ENCODE results near the gene POLR2H.

Gene POLR2H

GRCh38 chr3:184389935-184390528, 28.5 kb downstream of the POLR2H start:
- no peak for DNase-seq

- DNase-seq: no peak
Measured at GRCh38 chr3:184391266-184391665, 29.8 kb downstream of the POLR2H start.

- DNase-seq: no peak
Measured at GRCh38 chr3:184395320-184395660, 33.8 kb downstream of the POLR2H start.

- DNase-seq: no peak
Measured at GRCh38 chr3:184399410-184399809, 37.9 kb downstream of the POLR2H start.

GRCh38 chr3:184405075-184406030, 43.8 kb downstream of the POLR2H start:
- DNase-seq: no peak

- DNase-seq: no peak
Measured at GRCh38 chr3:184409331-184409926, 47.9 kb downstream of the POLR2H start.

- no peak for DNase-seq
Measured at GRCh38 chr3:184409946-184410500, 48.5 kb downstream of the POLR2H start.

- no peak for DNase-seq
Measured at GRCh38 chr3:184414418-184415202, 53.1 kb downstream of the POLR2H start.

GRCh38 chr3:184415203-184415490, 53.6 kb downstream of the POLR2H start:
- DNase-seq: no peak

- DNase-seq: peak; percentile 19
Measured at GRCh38 chr3:184417619-184418327, 56.3 kb downstream of the POLR2H start.

Measured in NCI-H748 treated with DMSO at 0.1 percent for 48 hours (cell line).